Femur (tissue), 1 donor: ENCODE measurements around the gene DUSP10.

ENCODE experiments used
- DNase-seq: peaks from one replicate; pipeline ENCODE4 v3.0.0-alpha.2; 2017

Gene DUSP10

GRCh38 chr1:221741703-221742554 is at the start of gene DUSP10:
DUSP10 (minus strand) TSS chr1:221742089; CDS start chr1:221739744, 2,345 bp downstream.
- DNase-seq: peak; percentile 100

DNA sequence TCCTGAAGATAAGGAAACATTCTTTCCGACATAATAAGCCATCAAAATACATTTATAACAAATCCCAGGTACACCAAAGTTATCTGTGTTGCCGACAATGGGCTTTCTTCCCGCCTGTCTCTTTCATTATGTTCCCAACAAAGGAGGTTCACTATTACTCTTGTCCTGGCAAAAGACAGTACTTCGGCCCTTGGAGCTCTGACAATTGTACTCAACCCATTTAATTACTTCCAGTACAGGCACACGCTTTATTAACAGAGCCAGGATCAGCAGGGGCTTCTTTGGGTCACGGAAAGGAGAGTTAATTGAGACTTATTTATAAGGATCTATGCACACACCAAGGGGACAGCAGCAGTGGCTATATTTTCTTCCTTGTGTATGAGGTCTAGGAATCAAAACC is 46.6 kb upstream of the DUSP10 start:
- DNase-seq: no peak

DNA sequence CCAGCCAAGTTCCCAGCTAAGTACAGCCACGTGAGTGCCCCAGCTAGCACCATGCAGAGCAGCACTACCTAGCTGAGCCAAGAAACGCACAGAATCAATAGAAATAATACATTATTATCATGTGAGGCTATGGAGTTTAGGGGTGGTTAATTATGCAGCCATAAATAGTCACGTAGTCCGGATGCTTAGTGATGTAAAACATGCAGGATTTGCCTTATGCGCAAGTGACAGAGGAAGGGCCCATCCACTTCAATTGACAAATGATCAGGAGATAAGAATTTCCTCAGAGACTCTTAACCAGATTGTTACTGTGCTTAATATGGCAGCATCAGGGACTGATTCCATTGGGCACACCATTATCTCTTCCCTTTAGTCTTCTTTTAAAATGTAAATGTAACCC is 44.8 kb upstream of the DUSP10 start:
- no peak for DNase-seq

- DNase-seq: peak; percentile 62
Measured at GRCh38 chr1:221783936-221784335, 42.0 kb upstream of the DUSP10 start.

- DNase-seq: no peak
Measured at GRCh38 chr1:221783437-221783836, 41.5 kb upstream of the DUSP10 start.

GRCh38 chr1:221782970-221783369 is 41.1 kb upstream of the DUSP10 start:
- DNase-seq: no peak

GRCh38 chr1:221782477-221782876 is 40.6 kb upstream of the DUSP10 start:
- DNase-seq: peak; percentile 27

GRCh38 chr1:221781102-221781755 is 39.3 kb upstream of the DUSP10 start:
- no peak for DNase-seq

GRCh38 chr1:221780175-221780574 is 38.3 kb upstream of the DUSP10 start:
- no peak for DNase-seq

DNA sequence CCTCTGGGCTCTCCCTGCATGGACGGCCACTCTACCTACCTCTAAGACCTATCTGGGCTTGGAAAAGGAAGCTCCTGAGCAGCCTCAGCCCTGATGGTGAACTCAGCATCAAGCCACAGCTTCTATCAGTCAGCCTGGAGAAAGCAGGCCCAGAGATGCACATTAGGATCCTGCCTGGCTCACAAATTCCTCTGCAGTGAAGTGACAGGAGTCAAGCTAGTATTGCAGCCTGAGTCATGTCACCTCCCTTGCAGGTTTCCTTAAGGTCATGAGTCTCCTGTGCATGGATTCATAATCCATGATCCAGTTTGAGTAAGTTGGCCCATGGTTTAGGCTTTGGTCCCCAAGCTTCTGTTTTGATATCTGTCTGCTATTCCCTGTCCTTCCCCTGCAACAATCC is 37.9 kb upstream of the DUSP10 start:
- DNase-seq: no peak

DNA sequence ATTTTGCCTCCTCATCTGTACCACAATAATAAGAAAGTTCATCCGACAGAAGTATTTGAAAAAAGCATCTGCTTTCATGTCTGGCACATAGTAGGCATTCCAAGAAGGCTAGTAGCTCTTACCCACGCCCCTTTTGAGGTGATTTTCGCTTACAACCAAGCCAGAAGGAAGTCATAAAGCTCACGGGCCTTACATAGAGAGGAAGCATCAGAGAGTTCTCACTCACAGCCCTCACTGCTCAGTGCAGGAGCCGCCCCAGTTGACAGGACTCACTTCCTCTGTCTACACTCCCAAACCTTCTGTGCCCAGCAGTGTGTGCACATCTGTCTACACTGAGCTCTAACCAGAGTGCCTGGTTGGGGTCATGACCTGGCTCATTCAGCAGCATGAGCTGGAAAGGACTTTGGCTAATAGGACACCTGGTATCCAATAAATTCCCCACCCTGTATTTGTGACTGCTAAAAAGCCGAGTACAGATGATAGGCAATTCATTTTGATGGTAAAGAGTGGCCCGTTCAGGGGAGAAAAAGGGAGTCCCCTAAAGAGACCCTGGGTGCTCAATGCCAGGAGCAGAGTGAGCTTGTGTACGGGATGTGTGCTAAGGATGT is 36.8 kb upstream of the DUSP10 start:
- DNase-seq: no peak

- DNase-seq: no peak
Measured at GRCh38 chr1:221778125-221778524, 36.2 kb upstream of the DUSP10 start.

- no peak for DNase-seq
Measured at GRCh38 chr1:221777431-221778072, 35.7 kb upstream of the DUSP10 start.

- DNase-seq: no peak
Measured at GRCh38 chr1:221776495-221777301, 34.8 kb upstream of the DUSP10 start.

GRCh38 chr1:221775206-221775605 is 33.3 kb upstream of the DUSP10 start:
- no peak for DNase-seq

DNA sequence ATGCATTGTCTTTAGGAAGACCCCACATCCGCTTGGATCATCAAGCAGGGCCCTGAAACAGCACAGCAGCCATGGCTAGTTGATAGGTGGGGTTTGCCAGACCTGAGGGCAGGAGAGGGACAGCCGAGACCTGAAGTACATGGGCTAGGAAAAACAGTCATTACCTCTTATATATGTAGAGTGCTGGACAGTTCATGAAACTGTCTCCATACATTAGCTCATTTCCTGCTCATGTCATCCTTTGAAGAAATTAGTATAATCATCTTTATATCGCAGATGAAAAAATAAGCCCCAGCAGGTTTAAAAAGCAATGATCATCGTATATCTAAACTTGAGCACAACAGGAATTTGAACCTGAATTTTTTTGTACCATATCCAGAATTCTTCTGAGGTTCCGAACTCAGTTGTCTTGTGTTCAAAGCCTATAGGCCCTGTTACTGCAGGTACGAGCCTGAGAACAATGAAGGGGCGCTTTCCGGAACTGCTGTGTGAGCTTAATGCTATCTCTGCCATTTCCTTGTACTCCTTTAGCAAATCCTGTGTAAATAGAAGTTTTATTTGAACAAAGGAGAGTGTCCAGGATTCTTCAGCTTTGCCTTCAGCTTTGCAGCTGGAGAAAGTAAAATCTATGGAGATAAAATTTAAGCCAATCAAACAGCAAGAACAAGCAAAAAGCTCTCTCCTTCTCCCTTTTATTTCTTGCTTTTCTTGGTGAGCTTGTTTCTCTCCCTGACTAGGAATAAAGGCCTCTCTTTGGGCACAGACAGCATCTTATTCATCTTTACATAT is 32.4 kb upstream of the DUSP10 start:
- DNase-seq: no peak

- no peak for DNase-seq
Measured at GRCh38 chr1:221773383-221773782, 31.5 kb upstream of the DUSP10 start.

DNA sequence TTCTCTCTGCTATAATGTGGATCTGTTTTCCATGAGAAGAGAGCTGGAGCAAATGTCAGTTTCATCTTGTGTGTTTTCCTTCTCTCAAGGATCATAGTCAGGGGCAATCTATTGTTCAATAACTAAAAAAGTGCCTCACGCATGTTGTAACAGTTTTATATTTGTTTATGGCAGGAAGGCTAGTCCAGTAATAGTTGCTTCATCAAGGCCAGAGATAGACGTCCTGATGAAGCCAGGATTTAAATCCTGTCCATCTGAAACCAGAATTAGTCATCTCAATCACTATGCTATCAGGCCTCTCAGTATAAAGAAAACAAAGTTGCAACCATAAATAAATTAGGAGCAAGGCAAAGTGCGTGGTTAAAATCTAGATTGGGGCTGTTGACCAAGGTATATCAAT is 30.2 kb upstream of the DUSP10 start:
- no peak for DNase-seq

DNA sequence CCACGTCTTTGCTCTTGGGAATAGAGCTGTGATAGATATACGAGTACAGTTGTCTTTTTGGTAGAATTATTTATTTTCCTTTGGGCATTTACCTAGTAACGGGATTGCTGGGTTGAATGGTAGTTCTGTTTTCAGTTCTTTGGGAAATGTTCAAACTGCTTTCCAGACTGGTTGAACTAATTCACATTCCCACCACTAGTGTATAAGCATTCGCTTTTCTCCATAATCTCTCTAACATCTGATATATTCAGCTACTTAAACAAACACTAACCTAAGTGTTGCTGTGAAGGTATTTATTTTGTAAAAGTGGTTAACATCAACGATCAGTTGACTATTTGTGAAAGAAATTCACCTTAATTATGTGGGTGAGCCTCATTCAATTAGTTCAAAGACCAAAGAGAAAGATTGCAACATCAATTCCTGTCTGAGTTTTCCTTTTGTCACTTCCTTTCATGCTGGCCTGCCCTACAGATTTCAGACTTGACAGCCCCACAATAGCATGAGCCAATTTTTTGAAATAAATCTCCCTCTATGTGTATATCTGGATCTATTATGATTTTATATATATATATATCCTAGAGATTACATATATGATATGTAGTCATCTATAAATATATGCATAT is 26.7 kb upstream of the DUSP10 start:
- DNase-seq: no peak

- DNase-seq: no peak
Measured at GRCh38 chr1:221766210-221766609, 24.3 kb upstream of the DUSP10 start.

GRCh38 chr1:221765527-221765926 is 23.6 kb upstream of the DUSP10 start:
- no peak for DNase-seq
